CD4-positive, alpha-beta T cell treated with Interleukin-4 for 4 hours (primary cell): ENCODE results near the gene B3GLCT.
"Not testable (repeated sequence)": the region's sequence is repeated elsewhere in the genome, so short reads cannot be mapped to it uniquely, and the experiment has no call there.

Source experiments
- DNase-seq: peaks from one replicate; pipeline ENCODE4 v3.0.0-alpha.2; 2020

The B3GLCT gene

GRCh38 chr13:31184981-31185645 lies 14.7 kb upstream of the B3GLCT start:
- no peak for DNase-seq

- no peak for DNase-seq
Measured at GRCh38 chr13:31191748-31192147, 8.0 kb upstream of the B3GLCT start.

- DNase-seq, result no peak
Measured at GRCh38 chr13:31192306-31192705, 7.5 kb upstream of the B3GLCT start.

- DNase-seq, result no peak
Measured at GRCh38 chr13:31195616-31196015, 4.2 kb upstream of the B3GLCT start.

GRCh38 chr13:31196992-31197391 lies 2.8 kb upstream of the B3GLCT start:
- DNase-seq, result no peak

GRCh38 chr13:31198519-31198918 lies 1.3 kb upstream of the B3GLCT start:
- DNase-seq, result no peak

- DNase-seq, result no peak
Measured at GRCh38 chr13:31199527-31199848, 287 bp upstream of the B3GLCT start.

- peak; percentile 25 for DNase-seq
Measured at GRCh38 chr13:31200637-31200971, 829 bp downstream of the B3GLCT start.

- DNase-seq, result no peak
Measured at GRCh38 chr13:31201341-31202031, 1.7 kb downstream of the B3GLCT start.

GRCh38 chr13:31204592-31204991 lies 4.8 kb downstream of the B3GLCT start:
- peak; percentile 33 for DNase-seq

GRCh38 chr13:31207661-31208552 lies 8.1 kb downstream of the B3GLCT start:
- DNase-seq, result no peak

GRCh38 chr13:31208559-31209122 lies 8.9 kb downstream of the B3GLCT start:
- DNase-seq, result no peak

- peak; percentile 4 for DNase-seq
Measured at GRCh38 chr13:31209172-31209840, 9.5 kb downstream of the B3GLCT start.

- no peak for DNase-seq
Measured at GRCh38 chr13:31209841-31210210, 10.1 kb downstream of the B3GLCT start.

- DNase-seq, result no peak
Measured at GRCh38 chr13:31213651-31214289, 14.0 kb downstream of the B3GLCT start.

GRCh38 chr13:31214435-31214834 lies 14.7 kb downstream of the B3GLCT start:
- DNase-seq, result no peak

- not testable (repeated sequence) for DNase-seq
Measured at GRCh38 chr13:31216916-31217315, 17.1 kb downstream of the B3GLCT start.

- no peak for DNase-seq
Measured at GRCh38 chr13:31219909-31220598, 20.3 kb downstream of the B3GLCT start.

GRCh38 chr13:31221057-31221456 lies 21.3 kb downstream of the B3GLCT start:
- no peak for DNase-seq

- no peak for DNase-seq
Measured at GRCh38 chr13:31223215-31223614, 23.4 kb downstream of the B3GLCT start.

- no peak for DNase-seq
Measured at GRCh38 chr13:31223640-31224039, 23.9 kb downstream of the B3GLCT start.

GRCh38 chr13:31224174-31224669 lies 24.4 kb downstream of the B3GLCT start:
- DNase-seq, result no peak
